Measurements from ENCODE around the gene AAK1. TPM values are rescaled to one million over a fixed set of nuclear protein-coding genes. Genes with fewer than 3 reads are reported as not detected.

The AAK1 gene
- total RNA-seq, 1 donor from 2014 or later: 20.8 TPM

GRCh38 chr2:69597105-69597504, 46.4 kb downstream of the AAK1 start:
- Mint-ChIP-seq H3K27ac (no peak overlapping the region), H3K9me3 (no peaks in the 10 kb centered on the region)
- no peak overlapping the region for H3K4me3 ChIP-seq

GRCh38 chr2:69594341-69594740, 49.2 kb downstream of the AAK1 start:
- Mint-ChIP-seq H3K27ac (no peak overlapping the region), H3K27me3 (ENCODE audit: insufficient read depth, low read depth) (no peaks in the 10 kb centered on the region), H3K9me3 (no peaks in the 10 kb centered on the region), H3K4me1 (peaks cover 6% of the 10 kb centered on the region), H3K4me3 (no peak overlapping the region), H3K36me3 (peaks cover 2% of the 10 kb centered on the region)
- no peak overlapping the region for H3K4me3 ChIP-seq
- TF ChIP-seq, protein P1, sequence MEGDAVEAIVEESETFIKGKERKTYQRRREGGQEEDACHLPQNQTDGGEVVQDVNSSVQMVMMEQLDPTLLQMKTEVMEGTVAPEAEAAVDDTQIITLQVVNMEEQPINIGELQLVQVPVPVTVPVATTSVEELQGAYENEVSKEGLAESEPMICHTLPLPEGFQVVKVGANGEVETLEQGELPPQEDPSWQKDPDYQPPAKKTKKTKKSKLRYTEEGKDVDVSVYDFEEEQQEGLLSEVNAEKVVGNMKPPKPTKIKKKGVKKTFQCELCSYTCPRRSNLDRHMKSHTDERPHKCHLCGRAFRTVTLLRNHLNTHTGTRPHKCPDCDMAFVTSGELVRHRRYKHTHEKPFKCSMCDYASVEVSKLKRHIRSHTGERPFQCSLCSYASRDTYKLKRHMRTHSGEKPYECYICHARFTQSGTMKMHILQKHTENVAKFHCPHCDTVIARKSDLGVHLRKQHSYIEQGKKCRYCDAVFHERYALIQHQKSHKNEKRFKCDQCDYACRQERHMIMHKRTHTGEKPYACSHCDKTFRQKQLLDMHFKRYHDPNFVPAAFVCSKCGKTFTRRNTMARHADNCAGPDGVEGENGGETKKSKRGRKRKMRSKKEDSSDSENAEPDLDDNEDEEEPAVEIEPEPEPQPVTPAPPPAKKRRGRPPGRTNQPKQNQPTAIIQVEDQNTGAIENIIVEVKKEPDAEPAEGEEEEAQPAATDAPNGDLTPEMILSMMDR (IDR thresholded peaks at IDR 0.05): no peak
- TF ChIP-seq EZH2 (IDR thresholded peaks at IDR 0.05) (no peak), EZH2phosphoT487 (IDR thresholded peaks at IDR 0.05) (no peak)
- no peaks in the 10 kb centered on the region for H4K20me1 ChIP-seq (ENCODE audit: low read depth)
- H3K27ac ChIP-seq: no peak overlapping the region
- H3K79me2 ChIP-seq (ENCODE audit: low read depth): no peaks in the 10 kb centered on the region
- DNase-seq (ENCODE audit: low spot score): no peak
- no peaks in the 10 kb centered on the region for H3F3A ChIP-seq (ENCODE audit: low read depth)
- no peak overlapping the region for H3K9ac ChIP-seq
- H3K9me3 ChIP-seq (ENCODE audit: low read depth): no peaks in the 10 kb centered on the region
- peaks cover 6% of the 10 kb centered on the region for H3K4me1 ChIP-seq
- H3K4me2 ChIP-seq: no peak overlapping the region
- no peak overlapping the region for H2AFZ ChIP-seq (replicated peaks)
- no peaks in the 10 kb centered on the region for H3K36me3 ChIP-seq
- H3K27me3 ChIP-seq: no peaks in the 10 kb centered on the region

More at GRCh38 chr2:69597105-69597504, 46.4 kb downstream of the AAK1 start:
- no peaks in the 10 kb centered on the region for H3K9me3 ChIP-seq (ENCODE audit: low read depth)
- H3K4me1 Mint-ChIP-seq: no peaks in the 10 kb centered on the region
- no peaks in the 10 kb centered on the region for H3F3A ChIP-seq (ENCODE audit: low read depth)
- TF ChIP-seq EZH2 (IDR thresholded peaks at IDR 0.05): no peak
- TF ChIP-seq EZH2phosphoT487 (IDR thresholded peaks at IDR 0.05): no peak
- TF ChIP-seq, protein P1 (IDR thresholded peaks at IDR 0.05): no peak
- H3K36me3 Mint-ChIP-seq: peaks cover under 1% of the 10 kb centered on the region
- no peaks in the 10 kb centered on the region for H3K4me1 ChIP-seq
- no peak overlapping the region for H3K4me2 ChIP-seq
- H3K27me3 Mint-ChIP-seq (ENCODE audit: insufficient read depth, low read depth): no peaks in the 10 kb centered on the region
- H3K36me3 ChIP-seq: no peaks in the 10 kb centered on the region
- no peak overlapping the region for H2AFZ ChIP-seq (replicated peaks)
- no peak overlapping the region for H3K4me3 Mint-ChIP-seq
- H3K79me2 ChIP-seq (ENCODE audit: low read depth): no peaks in the 10 kb centered on the region
- no peak overlapping the region for H3K9ac ChIP-seq
- no peak for DNase-seq (ENCODE audit: low spot score)
- no peaks in the 10 kb centered on the region for H4K20me1 ChIP-seq (ENCODE audit: low read depth)
- H3K27ac ChIP-seq: no peak overlapping the region
- no peaks in the 10 kb centered on the region for H3K27me3 ChIP-seq

DNA sequence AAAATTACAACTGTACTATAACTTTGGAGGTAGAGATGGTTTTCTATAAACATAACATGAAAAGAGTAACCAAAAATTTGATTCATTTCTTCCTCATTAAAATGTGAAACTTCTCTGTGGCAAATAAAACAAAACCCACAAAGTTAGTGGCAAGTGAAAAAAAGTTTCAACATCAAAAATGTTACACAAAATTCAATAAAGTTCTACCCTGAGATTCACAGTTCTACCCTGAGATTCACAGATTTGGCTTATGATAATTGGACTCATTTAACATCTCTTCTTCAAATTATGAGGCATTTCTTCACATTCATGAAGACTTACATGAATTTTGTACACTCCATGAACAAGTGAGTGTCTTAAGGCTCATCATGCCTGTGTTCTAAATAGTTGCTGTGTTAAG, 51.0 kb downstream of the AAK1 start:
- DNase-seq (ENCODE audit: low spot score): no peak

More for the DNA sequence above, 51.0 kb downstream of the AAK1 start:
- H3K9me3 ChIP-seq (ENCODE audit: low read depth): no peaks in the 10 kb centered on the region
- H3K36me3 ChIP-seq: no peaks in the 10 kb centered on the region
- Mint-ChIP-seq H3K4me3 (no peak overlapping the region), H3K27me3 (ENCODE audit: insufficient read depth, low read depth) (no peaks in the 10 kb centered on the region), H3K9me3 (no peaks in the 10 kb centered on the region), H3K27ac (no peak overlapping the region), H3K4me1 (peaks cover 6% of the 10 kb centered on the region), H3K36me3 (peaks cover 2% of the 10 kb centered on the region)
- H3K9ac ChIP-seq: no peak overlapping the region
- no peaks in the 10 kb centered on the region for H3K27me3 ChIP-seq
- H3K4me1 ChIP-seq: peaks cover 6% of the 10 kb centered on the region
- no peak overlapping the region for H3K4me3 ChIP-seq
- no peaks in the 10 kb centered on the region for H3F3A ChIP-seq (ENCODE audit: low read depth)
- H3K27ac ChIP-seq: no peak overlapping the region
- TF ChIP-seq, protein P1 (IDR thresholded peaks at IDR 0.05): no peak
- TF ChIP-seq EZH2 (IDR thresholded peaks at IDR 0.05) (no peak), EZH2phosphoT487 (IDR thresholded peaks at IDR 0.05) (no peak)
- no peak overlapping the region for H2AFZ ChIP-seq (replicated peaks)
- no peak overlapping the region for H3K4me2 ChIP-seq
- H3K79me2 ChIP-seq (ENCODE audit: low read depth): no peaks in the 10 kb centered on the region
- H4K20me1 ChIP-seq (ENCODE audit: low read depth): no peaks in the 10 kb centered on the region

Data from neural progenitor cell (in vitro differentiated cells).